ENCODE measurements around the gene RAB27A.

The RAB27A gene

DNA sequence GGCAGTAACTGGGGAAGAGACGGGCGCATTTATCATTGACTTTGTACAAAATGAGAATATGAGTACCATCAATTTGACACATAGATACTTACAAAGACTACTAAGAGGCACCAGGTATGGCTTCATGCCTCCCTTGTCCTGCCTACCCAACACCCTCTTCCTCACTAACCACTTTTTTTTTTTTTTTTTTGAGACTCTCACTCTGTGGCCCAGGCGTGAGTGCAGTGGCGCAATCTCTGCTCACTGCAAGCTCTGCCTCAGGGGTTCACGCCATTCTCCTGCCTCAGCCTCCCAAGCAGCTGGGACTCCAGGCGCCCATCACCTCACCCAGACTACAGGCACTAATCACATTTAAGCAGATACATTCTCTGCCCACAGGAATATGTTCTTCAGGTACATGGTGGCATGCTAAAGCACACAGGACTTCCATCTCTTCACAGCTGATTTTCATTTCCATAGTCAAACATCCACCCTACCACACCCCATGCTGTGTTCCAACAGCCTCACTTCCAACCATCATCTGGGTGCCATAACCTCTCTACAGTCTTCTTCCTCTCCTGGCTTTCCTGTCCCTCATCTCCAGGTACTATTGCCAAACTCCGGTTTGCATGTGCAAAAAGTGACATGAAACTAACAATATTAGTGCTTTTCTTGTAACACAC lies 41.7 kb downstream of the RAB27A start:
- no peak for DNase-seq (ENCODE audit: low spot score)
- TF ChIP-seq, protein P1, sequence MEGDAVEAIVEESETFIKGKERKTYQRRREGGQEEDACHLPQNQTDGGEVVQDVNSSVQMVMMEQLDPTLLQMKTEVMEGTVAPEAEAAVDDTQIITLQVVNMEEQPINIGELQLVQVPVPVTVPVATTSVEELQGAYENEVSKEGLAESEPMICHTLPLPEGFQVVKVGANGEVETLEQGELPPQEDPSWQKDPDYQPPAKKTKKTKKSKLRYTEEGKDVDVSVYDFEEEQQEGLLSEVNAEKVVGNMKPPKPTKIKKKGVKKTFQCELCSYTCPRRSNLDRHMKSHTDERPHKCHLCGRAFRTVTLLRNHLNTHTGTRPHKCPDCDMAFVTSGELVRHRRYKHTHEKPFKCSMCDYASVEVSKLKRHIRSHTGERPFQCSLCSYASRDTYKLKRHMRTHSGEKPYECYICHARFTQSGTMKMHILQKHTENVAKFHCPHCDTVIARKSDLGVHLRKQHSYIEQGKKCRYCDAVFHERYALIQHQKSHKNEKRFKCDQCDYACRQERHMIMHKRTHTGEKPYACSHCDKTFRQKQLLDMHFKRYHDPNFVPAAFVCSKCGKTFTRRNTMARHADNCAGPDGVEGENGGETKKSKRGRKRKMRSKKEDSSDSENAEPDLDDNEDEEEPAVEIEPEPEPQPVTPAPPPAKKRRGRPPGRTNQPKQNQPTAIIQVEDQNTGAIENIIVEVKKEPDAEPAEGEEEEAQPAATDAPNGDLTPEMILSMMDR (conservative IDR thresholded peaks at IDR 0.05; ENCODE audit: low read depth): no peak
- no peak overlapping the region for H3K27ac ChIP-seq
- POLR2A ChIA-PET (ENCODE audit: low non-redundant PET): no interaction called here
- CTCF ChIA-PET: no interaction called here

DNA sequence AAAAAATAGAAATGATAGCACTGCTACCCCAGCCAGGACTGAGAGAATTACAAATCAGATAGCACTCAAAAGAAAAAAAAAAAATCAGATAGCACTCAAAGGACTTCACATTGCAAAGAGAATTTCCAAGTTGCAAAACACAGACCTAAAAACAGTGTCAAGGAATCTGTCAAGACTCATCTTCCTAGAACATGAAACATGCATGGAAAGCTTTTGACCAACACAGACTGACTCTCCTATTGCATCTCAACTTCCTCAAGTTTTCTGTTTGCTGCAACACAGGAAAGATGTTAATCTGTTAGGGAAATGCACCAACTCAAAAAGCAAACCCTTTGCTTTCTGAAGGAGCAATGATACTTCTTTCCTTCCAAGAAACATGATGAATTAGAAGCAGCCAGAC lies 42.3 kb downstream of the RAB27A start:
- TF ChIP-seq, protein P1 (conservative IDR thresholded peaks at IDR 0.05; ENCODE audit: low read depth): no peak
- no peak overlapping the region for H3K27ac ChIP-seq
- ChIA-PET POLR2A (ENCODE audit: low non-redundant PET) (no interaction called here), CTCF (interaction anchor here (0.6 kb wide), 1 partner anchor 44 kb away, joined by 9 read pairs; no protein-coding TSS in a partner anchor)
- DNase-seq (ENCODE audit: low spot score): no peak

DNA sequence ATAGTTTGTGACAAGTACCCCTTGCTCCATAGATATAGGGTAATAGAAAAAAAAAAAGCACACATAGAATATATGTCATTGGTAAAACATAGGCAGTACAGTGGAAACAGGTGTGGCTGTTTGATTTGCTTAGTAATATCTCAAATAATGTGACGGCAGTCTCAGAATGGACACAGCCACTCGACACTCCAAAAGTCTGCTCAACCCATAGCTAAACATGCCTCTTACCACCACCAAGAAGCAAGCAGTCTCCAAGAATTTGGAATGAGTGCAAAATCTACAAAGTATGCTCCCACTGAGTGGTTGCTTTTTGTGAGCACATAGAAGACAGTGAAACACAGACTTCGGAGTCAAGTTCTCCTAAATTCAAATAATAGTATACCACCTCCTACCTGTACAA lies 43.0 kb downstream of the RAB27A start:
- TF ChIP-seq, protein P1 (conservative IDR thresholded peaks at IDR 0.05; ENCODE audit: low read depth): no peak
- no peak overlapping the region for H3K27ac ChIP-seq
- DNase-seq (ENCODE audit: low spot score): no peak
- ChIA-PET POLR2A (ENCODE audit: low non-redundant PET) (no interaction called here), CTCF (interaction anchor here (0.6 kb wide), 1 partner anchor 45 kb away, joined by 9 read pairs; no protein-coding TSS in a partner anchor)

DNA sequence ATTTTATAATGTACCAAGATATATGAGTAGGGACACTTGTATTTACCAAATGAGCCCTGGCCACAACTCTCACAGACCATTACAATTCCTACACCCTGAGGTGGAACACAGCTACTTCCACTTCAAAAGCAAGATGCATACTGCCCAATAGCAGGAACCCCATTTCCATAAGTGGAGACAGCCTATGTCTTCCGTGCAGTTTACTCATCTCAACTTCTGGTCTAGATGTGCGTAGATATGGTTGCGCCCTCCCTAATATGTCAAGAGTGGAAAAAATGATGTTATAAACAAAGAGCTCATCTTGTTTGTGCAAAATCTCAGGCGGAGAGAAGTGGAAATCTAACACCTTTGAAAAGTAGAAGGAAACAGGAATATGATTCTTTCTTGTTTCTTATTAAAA lies 44.6 kb downstream of the RAB27A start:
- no peak for DNase-seq (ENCODE audit: low spot score)
- TF ChIP-seq, protein P1 (conservative IDR thresholded peaks at IDR 0.05; ENCODE audit: low read depth): no peak
- CTCF ChIA-PET: no interaction called here
- POLR2A ChIA-PET (ENCODE audit: low non-redundant PET): no interaction called here
- H3K27ac ChIP-seq: no peak overlapping the region

DNA sequence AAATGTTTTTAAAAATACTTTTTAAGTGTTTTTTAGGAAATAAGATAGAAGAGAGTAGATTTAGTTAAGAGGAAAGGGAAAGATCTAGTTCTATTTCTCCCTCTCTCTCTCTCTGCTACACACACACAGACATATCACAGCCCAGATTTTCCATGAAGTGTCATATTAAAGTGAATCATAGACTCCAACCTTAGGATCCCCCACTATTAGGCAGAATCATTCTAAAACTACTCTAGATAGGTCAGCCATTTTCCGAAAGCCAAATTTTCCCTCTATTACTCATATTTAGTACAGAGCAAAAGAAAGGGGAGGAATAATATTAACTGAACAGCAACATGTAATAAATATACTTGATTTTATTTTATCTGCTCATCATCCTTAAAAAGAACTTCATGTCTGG lies 47.7 kb downstream of the RAB27A start:
- DNase-seq (ENCODE audit: low spot score): no peak
- ChIA-PET POLR2A (ENCODE audit: low non-redundant PET) (no interaction called here), CTCF (no interaction called here)
- TF ChIP-seq, protein P1 (conservative IDR thresholded peaks at IDR 0.05; ENCODE audit: low read depth): no peak
- H3K27ac ChIP-seq: no peak overlapping the region

DNA sequence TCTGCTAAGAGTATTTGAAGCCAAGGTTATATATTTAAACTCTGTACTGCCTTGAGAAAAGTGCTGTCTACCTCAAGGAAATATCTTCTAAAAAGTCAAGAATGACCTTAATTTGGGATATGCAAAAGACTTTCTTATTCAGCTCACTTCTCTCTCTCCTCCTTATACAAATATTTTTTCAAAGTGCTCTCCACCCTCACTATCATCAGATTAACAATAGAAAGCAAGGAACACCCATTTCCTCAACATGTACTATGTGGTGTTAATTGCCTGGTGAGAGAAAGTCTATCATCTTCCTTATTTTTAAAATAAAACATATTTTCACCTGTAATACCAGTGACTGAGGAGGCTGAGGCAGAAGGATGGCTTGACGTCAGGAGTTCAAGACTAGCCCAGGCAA lies 48.4 kb downstream of the RAB27A start:
- TF ChIP-seq, protein P1 (conservative IDR thresholded peaks at IDR 0.05; ENCODE audit: low read depth): no peak
- H3K27ac ChIP-seq: no peak overlapping the region
- ChIA-PET POLR2A (ENCODE audit: low non-redundant PET) (no interaction called here), CTCF (no interaction called here)
- DNase-seq (ENCODE audit: low spot score): no peak

Measured in RWPE1 (cell line).